ENCODE data around the gene BEAN1. TPM values are rescaled to one million over a fixed set of nuclear protein-coding genes. Genes with fewer than 3 reads are reported as not detected.

BEAN1 gene
- total RNA-seq, 1 experiment from 2014 or later: 1.9 TPM

DNA sequence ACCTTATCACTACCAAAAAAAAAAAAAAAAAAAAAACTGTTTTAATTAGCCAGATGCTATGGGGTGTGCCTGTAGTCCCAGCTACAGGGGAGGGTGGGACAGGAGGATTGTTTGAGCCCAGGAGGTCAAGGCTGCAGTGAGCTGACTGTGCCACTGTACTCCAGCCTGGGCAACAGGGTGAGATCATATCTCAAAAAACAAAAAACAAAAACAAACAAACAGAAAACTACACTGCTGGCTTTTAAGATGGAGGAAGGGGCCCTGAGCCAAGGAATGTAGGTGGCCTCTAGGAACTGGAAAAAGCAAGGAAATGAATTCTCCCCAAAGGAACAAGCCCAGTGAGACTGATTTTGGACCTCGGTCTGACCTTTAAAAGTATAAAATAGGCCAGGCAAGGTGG, 61.4 kb downstream of the BEAN1 start:
- Histone ChIP-seq H3K27me3 (ENCODE audit: low read length) (no peaks in the 10 kb centered on the region), H3K4me3 (ENCODE audit: low read length) (no peak overlapping the region), H3K27ac (ENCODE audit: low read length) (no peak overlapping the region), H3K9me3 (ENCODE audit: low read length) (no peaks in the 10 kb centered on the region), H4K20me1 (ENCODE audit: low read length) (no peaks in the 10 kb centered on the region), H3F3A (ENCODE audit: low read length, unreplicated experiment) (no peaks in the 10 kb centered on the region), H2AFZ (ENCODE audit: low read length) (no peak overlapping the region), H3K79me2 (ENCODE audit: low read length) (no peaks in the 10 kb centered on the region), H3K36me3 (ENCODE audit: low read depth, low read length) (no peaks in the 10 kb centered on the region; the same call in 1 of the 2 replicates), H3K4me1 (ENCODE audit: insufficient read depth, low read length) (peaks cover 14% of the 10 kb centered on the region), H3K9ac (ENCODE audit: low read length) (no peak overlapping the region), H3K9me2 (replicated peaks; ENCODE audit: low read length) (no peaks in the 10 kb centered on the region), H3K4me2 (ENCODE audit: low read length) (no peak overlapping the region)
- DNase-seq (no peak), ATAC-seq (no peak)
- no TSS peak for BruUV-seq (replicated peaks)
- ChIA-PET POLR2A (ENCODE audit: unreplicated experiment) (interaction anchor here (0.6 kb wide), 1 partner anchor 381 kb away, joined by 19 read pairs; no protein-coding TSS in a partner anchor), CTCF (no interaction called here)
- no peak for TF ChIP-seq EZH2phosphoT487 (IDR thresholded peaks at IDR 0.05; ENCODE audit: borderline replicate concordance, low read length)
- no peak for TF ChIP-seq CTCF (conservative IDR thresholded peaks at IDR 0.05; ENCODE audit: low read depth, low read length)
- no peak for TF ChIP-seq EZH2 (IDR thresholded peaks at IDR 0.05; ENCODE audit: low read length, unreplicated experiment)
- intact Hi-C loops (cut with micrococcal nuclease): no loop called here

- Histone ChIP-seq H3K27ac (ENCODE audit: low read length) (no peak overlapping the region), H3K27me3 (ENCODE audit: low read length) (no peaks in the 10 kb centered on the region), H3K79me2 (ENCODE audit: low read length) (no peaks in the 10 kb centered on the region), H3K9ac (ENCODE audit: low read length) (no peak overlapping the region), H3K4me2 (ENCODE audit: low read length) (no peak overlapping the region), H3K36me3 (ENCODE audit: low read depth, low read length) (no peaks in the 10 kb centered on the region), H3K9me2 (replicated peaks; ENCODE audit: low read length) (no peaks in the 10 kb centered on the region), H3K9me3 (ENCODE audit: low read length) (no peaks in the 10 kb centered on the region), H3F3A (ENCODE audit: low read length, unreplicated experiment) (no peaks in the 10 kb centered on the region), H2AFZ (ENCODE audit: low read length) (no peak overlapping the region), H4K20me1 (ENCODE audit: low read length) (no peaks in the 10 kb centered on the region), H3K4me3 (ENCODE audit: low read length) (no peak overlapping the region), H3K4me1 (ENCODE audit: insufficient read depth, low read length) (peaks cover 10% of the 10 kb centered on the region)
- ATAC-seq (no peak), DNase-seq (no peak)
- intact Hi-C loops (cut with micrococcal nuclease): no loop called here
- TF ChIP-seq EZH2phosphoT487 (IDR thresholded peaks at IDR 0.05; ENCODE audit: borderline replicate concordance, low read length) (no peak), CTCF (conservative IDR thresholded peaks at IDR 0.05; ENCODE audit: low read depth, low read length) (no peak), EZH2 (IDR thresholded peaks at IDR 0.05; ENCODE audit: low read length, unreplicated experiment) (no peak)
- ChIA-PET POLR2A (ENCODE audit: unreplicated experiment) (no interaction called here), CTCF (no interaction called here)
- no TSS peak for BruUV-seq (replicated peaks)
These were observed 62.3 kb downstream of the BEAN1 start for GRCh38 chr16:66489385-66489784.

- intact Hi-C loops (cut with micrococcal nuclease): no loop called here
- DNase-seq (no peak), ATAC-seq (no peak)
- H3K4me1 ChIP-seq (ENCODE audit: insufficient read depth, low read length): peaks cover 10% of the 10 kb centered on the region
- H3K27ac ChIP-seq (ENCODE audit: low read length): no peak overlapping the region
- H3K9ac ChIP-seq (ENCODE audit: low read length): no peak overlapping the region
- H4K20me1 ChIP-seq (ENCODE audit: low read length): no peaks in the 10 kb centered on the region
- H3K79me2 ChIP-seq (ENCODE audit: low read length): no peaks in the 10 kb centered on the region
- no TSS peak for BruUV-seq (replicated peaks)
- no peaks in the 10 kb centered on the region for H3K9me2 ChIP-seq (replicated peaks; ENCODE audit: low read length)
- ChIA-PET CTCF (no interaction called here), POLR2A (ENCODE audit: unreplicated experiment) (no interaction called here)
- H2AFZ ChIP-seq (ENCODE audit: low read length): no peak overlapping the region
- TF ChIP-seq EZH2 (IDR thresholded peaks at IDR 0.05; ENCODE audit: low read length, unreplicated experiment): no peak
- TF ChIP-seq CTCF (conservative IDR thresholded peaks at IDR 0.05; ENCODE audit: low read depth, low read length): no peak
- H3K4me2 ChIP-seq (ENCODE audit: low read length): no peak overlapping the region
- H3K36me3 ChIP-seq (ENCODE audit: low read depth, low read length): no peaks in the 10 kb centered on the region
- no peaks in the 10 kb centered on the region for H3K27me3 ChIP-seq (ENCODE audit: low read length)
- H3K9me3 ChIP-seq (ENCODE audit: low read length): no peaks in the 10 kb centered on the region
- H3F3A ChIP-seq (ENCODE audit: low read length, unreplicated experiment): no peaks in the 10 kb centered on the region
- no peak overlapping the region for H3K4me3 ChIP-seq (ENCODE audit: low read length)
These were observed 62.7 kb downstream of the BEAN1 start for GRCh38 chr16:66489818-66490217.

All from PC-3 (cell line).